ENCODE results near the gene SLITRK3.

DNA sequence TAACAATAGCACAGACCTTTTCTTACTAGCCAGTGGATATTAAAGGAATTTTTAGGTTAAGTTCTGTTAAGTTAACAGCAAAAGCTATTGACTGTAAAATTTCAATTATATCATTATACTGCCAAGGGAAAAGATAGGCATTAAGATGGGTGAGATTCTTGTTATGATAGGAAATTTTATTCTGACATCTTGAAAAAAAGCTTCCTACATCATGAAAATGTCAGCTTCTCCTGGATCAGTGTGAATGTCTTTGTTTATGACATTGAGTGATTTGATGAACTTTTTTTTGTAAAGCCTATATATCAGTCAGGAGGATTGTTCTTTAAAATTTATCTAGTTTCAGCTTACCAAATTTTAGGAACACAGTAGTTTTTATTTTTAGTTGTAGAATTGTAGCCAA lies 47.4 kb upstream of the SLITRK3 start:
- TF ChIP-seq, protein P1, sequence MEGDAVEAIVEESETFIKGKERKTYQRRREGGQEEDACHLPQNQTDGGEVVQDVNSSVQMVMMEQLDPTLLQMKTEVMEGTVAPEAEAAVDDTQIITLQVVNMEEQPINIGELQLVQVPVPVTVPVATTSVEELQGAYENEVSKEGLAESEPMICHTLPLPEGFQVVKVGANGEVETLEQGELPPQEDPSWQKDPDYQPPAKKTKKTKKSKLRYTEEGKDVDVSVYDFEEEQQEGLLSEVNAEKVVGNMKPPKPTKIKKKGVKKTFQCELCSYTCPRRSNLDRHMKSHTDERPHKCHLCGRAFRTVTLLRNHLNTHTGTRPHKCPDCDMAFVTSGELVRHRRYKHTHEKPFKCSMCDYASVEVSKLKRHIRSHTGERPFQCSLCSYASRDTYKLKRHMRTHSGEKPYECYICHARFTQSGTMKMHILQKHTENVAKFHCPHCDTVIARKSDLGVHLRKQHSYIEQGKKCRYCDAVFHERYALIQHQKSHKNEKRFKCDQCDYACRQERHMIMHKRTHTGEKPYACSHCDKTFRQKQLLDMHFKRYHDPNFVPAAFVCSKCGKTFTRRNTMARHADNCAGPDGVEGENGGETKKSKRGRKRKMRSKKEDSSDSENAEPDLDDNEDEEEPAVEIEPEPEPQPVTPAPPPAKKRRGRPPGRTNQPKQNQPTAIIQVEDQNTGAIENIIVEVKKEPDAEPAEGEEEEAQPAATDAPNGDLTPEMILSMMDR (IDR thresholded peaks at IDR 0.05) = no peak
- no peak for TF ChIP-seq POLR2A (IDR thresholded peaks at IDR 0.05)
